Measurements from ENCODE around the gene FBXO17. TPM values are rescaled to one million over a fixed set of nuclear protein-coding genes. Genes with fewer than 3 reads are reported as not detected.

The FBXO17 gene
- total and polyA plus RNA-seq, 4 donors, result 19.7 to 31.9 (median 23.4) TPM

GRCh38 chr19:38985262-38985661 lies 9.7 kb upstream of the FBXO17 start:
- no peak overlapping the region for H3K9ac ChIP-seq (ENCODE audit: low read depth in 1 of 2, low read length in 2 of 2)
- no peak for TF ChIP-seq MAX (IDR thresholded peaks at IDR 0.05)
- no peak for TF ChIP-seq ATF3 (IDR thresholded peaks at IDR 0.05)
- TF ChIP-seq NR2F2 (IDR thresholded peaks at IDR 0.05), result no peak
- no peak for TF ChIP-seq GABPA (IDR thresholded peaks at IDR 0.05 in 1 of 2, conservative IDR thresholded peaks at IDR 0.05 in 1 of 2)
- no peak for TF ChIP-seq YY1 (IDR thresholded peaks at IDR 0.05)
- no peak for TF ChIP-seq JUND (IDR thresholded peaks at IDR 0.05)
- TF ChIP-seq HNF4A (conservative IDR thresholded peaks at IDR 0.05), result no peak
- no peak for TF ChIP-seq FOXA2 (IDR thresholded peaks at IDR 0.05)
- no peak for TF ChIP-seq HNF4G (IDR thresholded peaks at IDR 0.05)
- no peak for TF ChIP-seq ZBTB33 (IDR thresholded peaks at IDR 0.05)
- no peak for TF ChIP-seq SP1 (IDR thresholded peaks at IDR 0.05)
- no peak for TF ChIP-seq FOXA1 (IDR thresholded peaks at IDR 0.05)
- TF ChIP-seq RAD21 (IDR thresholded peaks at IDR 0.05), result no peak
- no peak for TF ChIP-seq EGR1 (IDR thresholded peaks at IDR 0.05; ENCODE audit: low read depth in 2 of 2)
- TF ChIP-seq CTCF (IDR thresholded peaks at IDR 0.05; ENCODE audit: low read depth, low read length, missing input control), result no peak
- TF ChIP-seq REST (IDR thresholded peaks at IDR 0.05), result no peak
- TF ChIP-seq RXRA (IDR thresholded peaks at IDR 0.05), result no peak
- DNase-seq (ENCODE audit: low spot score), result no peak
- H3K27me3 ChIP-seq (ENCODE audit: control insufficient read depth in 4 of 4, insufficient read depth in 4 of 4, low read length in 3 of 4), result no peaks in the 10 kb centered on the region
- no peak overlapping the region for H3K27ac ChIP-seq (ENCODE audit: low read depth in 1 of 2, low read length in 2 of 2)
- H3K4me1 ChIP-seq (ENCODE audit: control insufficient read depth in 4 of 4, insufficient read depth in 4 of 4, low read length in 3 of 4), result peaks cover 2 to 11% (median 7%) of the 10 kb centered on the region in 4 donors
- no peaks in the 10 kb centered on the region for H3K36me3 ChIP-seq (ENCODE audit: control insufficient read depth in 4 of 4, insufficient read depth in 3 of 4, low read depth in 1 of 4, low read length in 3 of 4)
- H3K9me3 ChIP-seq (ENCODE audit: control insufficient read depth in 4 of 4, low read length in 3 of 4), result peaks cover 0 to 3% (median 0%) of the 10 kb centered on the region in 4 donors
- WGBS, result 89% methylated on average over 1 of the region's 1 CpG
- H3K4me3 ChIP-seq (ENCODE audit: low read depth in 1 of 3, low read length in 3 of 3), result no peak overlapping the region
